HepG2 (cell line): ENCODE data around the gene BATF. TPM values are rescaled to one million over a fixed set of nuclear protein-coding genes. Genes with fewer than 3 reads are reported as not detected.

Experiments
- ATAC-seq: fragments of 200-7000 bp; cut with Tn5 transposase; 3 replicates; pipeline ENCODE4 v1.9.1; 2020; ENCODE audit warnings: mild to moderate bottlenecking, moderate library complexity
- BruUV-seq: library from RNA; stranded (reverse); fragments of 400-500 nt; replicated peaks from 2 replicates; lab custom pipeline; 2021; lab: Mats Ljungman, UMichigan
- CTCF ChIA-PET: fragments of 300-600 bp; formaldehyde crosslinking; extraction: SDS; loops from one replicate; lab custom pipeline; 2021; ENCODE audit warnings: low total read pairs, inconsistent platforms, low intra/inter-chr PET ratio; lab: Yijun Ruan, JAX
- POLR2A ChIA-PET: fragments of 350-600 bp; sonication (Branson Sonifier 250); formaldehyde crosslinking; loops from one replicate; lab custom pipeline; 2020; ENCODE audit warnings: antibody characterized with exemption, inconsistent platforms; lab: Yijun Ruan, JAX
- DNase-seq: peaks from one replicate; pipeline ENCODE4 v3.0.0-alpha.2; 2015; ENCODE audit warnings: low spot score
- FAIRE-seq: peaks from 3 replicates; lab custom pipeline; 2011; peaks lifted over from hg19 to GRCh38; lab: Jason Lieb, UNC
- H2AFZ ChIP-seq: one replicate; pipeline ENCODE4 v1.6.1; 2011; ENCODE audit warnings: low read length, inconsistent platforms
- H3K27ac ChIP-seq: fragments of 300-600 bp; 3 replicates; pipeline ENCODE4 v1.8.0; 2011; ENCODE audit warnings: mixed run types, mild to moderate bottlenecking, mixed read lengths, low read length, inconsistent platforms; ENCODE audit not compliant: insufficient read depth; ENCODE audit errors: extremely low read length
- H3K27me3 ChIP-seq, 2 experiments: fragments of 200-600 bp in 1 of 2; 2 replicates in 1 of 2; 3 replicates in 1 of 2; pipeline versions ENCODE4 v1.6.0 to v1.8.0; 2011; ENCODE audit warnings: low read length in 2 of 2, mild to moderate bottlenecking in 2 of 2, moderate library complexity in 2 of 2, inconsistent platforms in 1 of 2; ENCODE audit not compliant: insufficient read depth in 2 of 2, control insufficient read depth in 1 of 2
- H3K36me3 ChIP-seq, 2 experiments: fragments of 200-600 bp in 1 of 2; replicated peaks in 1 of 2; 2 replicates in 1 of 2; 3 replicates in 1 of 2; pipeline versions ENCODE4 v1.5.1 to v1.8.0; 2011; ENCODE audit warnings: low read length in 2 of 2, inconsistent platforms in 1 of 2; ENCODE audit not compliant: insufficient read depth in 2 of 2, control insufficient read depth in 1 of 2
- H3K4me1 ChIP-seq: 2 replicates; pipeline ENCODE4 v1.5.1; 2012; ENCODE audit warnings: low read length, inconsistent platforms; ENCODE audit not compliant: insufficient read depth
- H3K4me2 ChIP-seq: 2 replicates; pipeline ENCODE4 v1.6.0; 2011; ENCODE audit warnings: low read depth, low read length, inconsistent platforms
- H3K4me3 ChIP-seq, 3 experiments: fragments of 200-600 bp in 1 of 3; sonication (generic), shearing (Covaris generic) in 1 of 3; replicated peaks in 1 of 3; 2 replicates each; pipeline ENCODE4 v1.5.1; 2011 to 2016; ENCODE audit warnings: low read length in 3 of 3, inconsistent platforms in 2 of 3, low read depth in 2 of 3, mild to moderate bottlenecking in 2 of 3, control low read depth in 1 of 3, mixed read lengths in 1 of 3; ENCODE audit not compliant: insufficient read depth in 1 of 3
- H3K79me2 ChIP-seq: one replicate; pipeline ENCODE4 v1.6.1; 2011; ENCODE audit warnings: low read length, inconsistent platforms; ENCODE audit not compliant: insufficient read depth
- H3K9ac ChIP-seq: 2 replicates; pipeline ENCODE4 v1.6.0; 2011; ENCODE audit warnings: mild to moderate bottlenecking, low read depth, low read length, inconsistent platforms; ENCODE audit not compliant: insufficient read depth
- H3K9me3 ChIP-seq: 2 replicates; pipeline ENCODE4 v1.5.1; 2012; ENCODE audit warnings: mild to moderate bottlenecking, low read length
- H4K20me1 ChIP-seq: 2 replicates; pipeline ENCODE4 v1.6.0; 2011; ENCODE audit warnings: inconsistent platforms, mild to moderate bottlenecking, low read length, moderate library complexity; ENCODE audit not compliant: insufficient read depth
- CTCF ChIP-seq: sonication (generic); formaldehyde crosslinking; IDR thresholded peaks from 2 replicates; pipeline ENCODE4 v1.5.0; 2020; ENCODE audit warnings: mild to moderate bottlenecking, missing genetic modification reagents, moderate library complexity
- FOXM1 ChIP-seq: sonication (generic); formaldehyde crosslinking; IDR thresholded peaks from 2 replicates; pipeline ENCODE4 v1.5.0; 2020; ENCODE audit warnings: missing genetic modification reagents
- SRSF9 ChIP-seq: fragments of 200-400 bp; formaldehyde crosslinking; IDR thresholded peaks from 2 replicates; pipeline ENCODE4 v1.6.1; 2018; ENCODE audit warnings: borderline replicate concordance, mild to moderate bottlenecking, low read depth, low read length; ENCODE audit not compliant: insufficient read depth, poor library complexity, severe bottlenecking
- ZNF10 ChIP-seq: sonication (generic); formaldehyde crosslinking; IDR thresholded peaks from 2 replicates; pipeline ENCODE4 v1.4.0; 2020; ENCODE audit warnings: mild to moderate bottlenecking, low read depth, missing genetic modification reagents, borderline replicate concordance
- ZNF207 ChIP-seq: fragments of 450-650 bp; IDR thresholded peaks from 2 replicates; pipeline ENCODE4 v1.6.1; 2016; ENCODE audit warnings: antibody characterized with exemption, borderline replicate concordance
- ZNF484 ChIP-seq: sonication (generic); formaldehyde crosslinking; IDR thresholded peaks from 2 replicates; pipeline ENCODE4 v1.5.1; 2020; ENCODE audit warnings: mild to moderate bottlenecking, low read depth, missing genetic modification reagents, borderline replicate concordance
- WGBS: methylation state at CpG from one replicate; pipeline ENCODE4 v1.1.6; 2017; ENCODE audit warnings: low lambda C conversion rate; 5-methylcytosine and 5-hydroxymethylcytosine counted together
- in situ Hi-C: cut with HindIII; loops from 2 replicates; pipeline ENCODE4 v1.10.0; 2017; ENCODE audit warnings: low pct_unique_long_range_greater_than_20kb; ENCODE audit not compliant: extremely low pct_ligation_motif_present
- intact Hi-C: fragments of 100-400 bp; cut with micrococcal nuclease; formaldehyde crosslinking; loops from one replicate; pipeline ENCODE4 v1.10.0; 2022; ENCODE audit not compliant: unreplicated experiment
- polyA plus RNA-seq, 8 experiments: library from polyadenylated mRNA; depleted of rRNA in 3 of 8; stranded (reverse) in 7 of 8; unstranded in 1 of 8; fragments of >200 nt; fragmentation: Illumina TruSeq in 4 of 8; extraction: Trizol in 4 of 8; gene quantifications; 2 replicates each; pipeline versions ENCODE4 v1.2.1 to v1.2.3, GENCODE V29; 2011 to 2016; ENCODE audit warnings: low read depth in 4 of 8, missing spikeins in 1 of 8, mixed read lengths in 1 of 8; ENCODE audit not compliant: insufficient read depth in 1 of 8
- total RNA-seq, 5 experiments: library from RNA; depleted of rRNA; stranded (reverse); fragments of >200 nt; fragmentation: Illumina TruSeq; extraction: Trizol; gene quantifications; 2 replicates each; pipeline ENCODE4 v1.2.3, GENCODE V29; 2016; ENCODE audit warnings: low read depth in 1 of 5
- TF ChIP-seq, protein P1 (sequence below): sonication (generic); formaldehyde crosslinking; IDR thresholded peaks from 2 replicates; pipeline ENCODE4 v1.4.0; 2020; ENCODE audit warnings: missing genetic modification reagents
- TF ChIP-seq, protein P2 (sequence below): sonication (generic); formaldehyde crosslinking; IDR thresholded peaks from 2 replicates; pipeline ENCODE4 v1.4.0; 2020; ENCODE audit warnings: mild to moderate bottlenecking, missing genetic modification reagents

BATF gene
- total and polyA plus RNA-seq, 2 of the 13 experiments (the other 11 are each of a cell fraction or from before 2014, with no cell fraction given), result 0.22 to 0.37 TPM

DNA sequence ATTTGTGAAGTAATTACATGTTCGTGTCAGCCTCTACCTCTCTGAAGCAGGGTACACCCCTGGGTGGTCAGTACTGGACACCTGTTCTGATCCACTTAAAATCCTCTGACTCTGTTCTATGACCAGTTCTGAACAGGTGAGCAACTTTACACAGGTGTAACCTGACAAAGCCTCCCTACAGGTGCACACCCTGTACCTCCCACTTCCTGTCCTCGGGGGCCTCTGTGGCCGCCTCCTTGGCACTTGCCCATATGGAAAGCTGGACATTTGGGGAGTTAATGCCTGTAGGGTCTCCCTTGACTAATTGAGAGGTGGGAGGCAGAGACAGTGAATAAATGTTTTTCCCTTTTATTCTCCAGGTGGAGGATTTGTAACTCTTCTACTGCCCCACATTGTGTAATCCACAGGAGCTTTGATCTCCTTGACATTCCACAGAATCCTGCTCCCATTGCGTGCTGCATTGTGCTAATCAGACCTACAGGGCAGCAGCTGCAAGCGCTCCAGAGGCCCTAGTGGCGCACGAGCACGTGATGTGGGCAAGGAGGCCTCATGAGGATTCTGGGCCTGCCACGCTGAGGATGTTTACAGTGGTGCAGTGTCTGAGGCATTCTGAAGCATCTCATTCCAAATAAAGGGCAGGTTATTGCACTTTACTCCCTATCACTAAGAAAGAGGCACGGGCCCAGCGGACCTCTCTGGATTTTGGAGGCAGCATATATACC lies 45.8 kb upstream of the BATF start (continued):
- TF ChIP-seq, protein P1, sequence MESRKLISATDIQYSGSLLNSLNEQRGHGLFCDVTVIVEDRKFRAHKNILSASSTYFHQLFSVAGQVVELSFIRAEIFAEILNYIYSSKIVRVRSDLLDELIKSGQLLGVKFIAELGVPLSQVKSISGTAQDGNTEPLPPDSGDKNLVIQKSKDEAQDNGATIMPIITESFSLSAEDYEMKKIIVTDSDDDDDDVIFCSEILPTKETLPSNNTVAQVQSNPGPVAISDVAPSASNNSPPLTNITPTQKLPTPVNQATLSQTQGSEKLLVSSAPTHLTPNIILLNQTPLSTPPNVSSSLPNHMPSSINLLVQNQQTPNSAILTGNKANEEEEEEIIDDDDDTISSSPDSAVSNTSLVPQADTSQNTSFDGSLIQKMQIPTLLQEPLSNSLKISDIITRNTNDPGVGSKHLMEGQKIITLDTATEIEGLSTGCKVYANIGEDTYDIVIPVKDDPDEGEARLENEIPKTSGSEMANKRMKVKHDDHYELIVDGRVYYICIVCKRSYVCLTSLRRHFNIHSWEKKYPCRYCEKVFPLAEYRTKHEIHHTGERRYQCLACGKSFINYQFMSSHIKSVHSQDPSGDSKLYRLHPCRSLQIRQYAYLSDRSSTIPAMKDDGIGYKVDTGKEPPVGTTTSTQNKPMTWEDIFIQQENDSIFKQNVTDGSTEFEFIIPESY (CRISPR knock-in tag), result peak; percentile 85; the same call in 1 of the 2 replicates
- no peak for TF ChIP-seq SRSF9
- TF ChIP-seq CTCF (CRISPR knock-in tag), result peak; percentile 29; the same call in 1 of the 2 replicates
- TF ChIP-seq, protein P2, sequence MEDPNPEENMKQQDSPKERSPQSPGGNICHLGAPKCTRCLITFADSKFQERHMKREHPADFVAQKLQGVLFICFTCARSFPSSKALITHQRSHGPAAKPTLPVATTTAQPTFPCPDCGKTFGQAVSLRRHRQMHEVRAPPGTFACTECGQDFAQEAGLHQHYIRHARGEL (CRISPR knock-in tag), result no peak
- no peak for TF ChIP-seq ZNF484
- no peak for TF ChIP-seq FOXM1 (CRISPR knock-in tag)
- no peak for TF ChIP-seq ZNF10 (CRISPR knock-in tag)

- Histone ChIP-seq H3K4me3 (no peak overlapping the region), H4K20me1 (no peaks in the 10 kb centered on the region), H3K9me3 (no peaks in the 10 kb centered on the region), H3K4me1 (peaks cover 26% of the 10 kb centered on the region), H2AFZ (no peak overlapping the region), H3K9ac (no peak overlapping the region), H3K27me3 (0 out of 5 replicates have a peak, but pooled peaks cover 0 to 2% of the 10 kb centered on the region in 2 experiments), H3K27ac (no peak overlapping the region), H3K4me2 (no peak overlapping the region), H3K36me3 (no peaks in the 10 kb centered on the region), H3K79me2 (no peaks in the 10 kb centered on the region)
- FAIRE-seq, result no peak
- in situ Hi-C loops, result no loop called here
- intact Hi-C loops, result no loop called here
- ATAC-seq, result no peak
- POLR2A ChIA-PET, result no interaction called here
- DNase-seq, result no peak
- WGBS, result 92% methylated on average over 5 of the region's 5 CpGs
- no peak for TF ChIP-seq ZNF207
- BruUV-seq, result no TSS peak
- CTCF ChIA-PET, result no interaction called here
These were observed 44.4 kb upstream of the BATF start for GRCh38 chr14:75477881-75478280.
